Nephron progenitor cell (in vitro differentiated cells): Measurements from ENCODE around the gene GRAMD1A.
"Not testable (repeated sequence)": the region's sequence is repeated elsewhere in the genome, so short reads cannot be mapped to it uniquely, and the experiment has no call there.

Experiments
- DNase-seq: peaks from one replicate; pipeline ENCODE4 v3.0.0; 2021
- H3K27ac Mint-ChIP-seq: 2 replicates; pipeline ENCODE4 v1.8.0; 2021; ENCODE audit warnings: mild to moderate bottlenecking, moderate library complexity, mixed read lengths
- H3K27me3 Mint-ChIP-seq: 2 replicates; pipeline ENCODE4 v1.8.0; 2021; ENCODE audit warnings: mild to moderate bottlenecking, low read depth, mixed read lengths; ENCODE audit not compliant: poor library complexity
- H3K36me3 Mint-ChIP-seq: 2 replicates; pipeline ENCODE4 v1.8.0; 2021; ENCODE audit warnings: low read depth, mixed read lengths
- H3K4me1 Mint-ChIP-seq: 2 replicates; pipeline ENCODE4 v1.8.0; 2021; ENCODE audit warnings: mixed read lengths
- H3K4me3 Mint-ChIP-seq: 2 replicates; pipeline ENCODE4 v1.8.0; 2021; ENCODE audit warnings: mild to moderate bottlenecking, moderate library complexity, mixed read lengths
- H3K9me3 Mint-ChIP-seq: 2 replicates; pipeline ENCODE4 v1.8.0; 2021; ENCODE audit warnings: mild to moderate bottlenecking, moderate library complexity, mixed read lengths
- CTCF ChIP-seq: fragments of 200-600 bp; sonication (generic); IDR thresholded peaks from 2 replicates; pipeline ENCODE4 v1.5.0; 2021; ENCODE audit warnings: antibody characterized with exemption

GRAMD1A gene

GRCh38 chr19:34964598-34964997, 35.5 kb upstream of the GRAMD1A start:
- H3K27me3 Mint-ChIP-seq: peaks cover 29% of the 10 kb centered on the region
- TF ChIP-seq CTCF: no peak
- peaks cover 9% of the 10 kb centered on the region for H3K4me1 Mint-ChIP-seq
- H3K9me3 Mint-ChIP-seq: peaks cover 81% of the 10 kb centered on the region
- H3K27ac Mint-ChIP-seq: no peak overlapping the region
- peak overlapping the region; percentile 77 for H3K4me3 Mint-ChIP-seq
- no peak for DNase-seq
- peaks cover 39% of the 10 kb centered on the region for H3K36me3 Mint-ChIP-seq

- H3K9me3 Mint-ChIP-seq: peaks cover 81% of the 10 kb centered on the region
- H3K4me3 Mint-ChIP-seq, DNase-seq, H3K4me1 Mint-ChIP-seq, H3K27ac Mint-ChIP-seq: not testable (repeated sequence)
- peaks cover 29% of the 10 kb centered on the region for H3K27me3 Mint-ChIP-seq
- H3K36me3 Mint-ChIP-seq: peaks cover 30% of the 10 kb centered on the region
Measured at GRCh38 chr19:34965505-34965904, 34.6 kb upstream of the GRAMD1A start.

- H3K4me1 Mint-ChIP-seq: peaks cover 9% of the 10 kb centered on the region
Measured at GRCh38 chr19:34967551-34967950, 32.6 kb upstream of the GRAMD1A start.

GRCh38 chr19:34969721-34970120, 30.4 kb upstream of the GRAMD1A start:
- no peak overlapping the region for H3K27ac Mint-ChIP-seq
- H3K27me3 Mint-ChIP-seq: peaks cover 20% of the 10 kb centered on the region
- H3K9me3 Mint-ChIP-seq: peaks cover 58% of the 10 kb centered on the region
- TF ChIP-seq CTCF: no peak
- H3K4me1 Mint-ChIP-seq: peaks cover 8% of the 10 kb centered on the region
- peaks cover 4% of the 10 kb centered on the region for H3K36me3 Mint-ChIP-seq
- no peak overlapping the region for H3K4me3 Mint-ChIP-seq
- DNase-seq: no peak

More at GRCh38 chr19:34967551-34967950, 32.6 kb upstream of the GRAMD1A start:
- H3K4me3 Mint-ChIP-seq: no peak overlapping the region
- peaks cover 71% of the 10 kb centered on the region for H3K9me3 Mint-ChIP-seq
- no peak for DNase-seq
- no peak overlapping the region for H3K27ac Mint-ChIP-seq
- peaks cover 11% of the 10 kb centered on the region for H3K36me3 Mint-ChIP-seq
- H3K27me3 Mint-ChIP-seq: peaks cover 23% of the 10 kb centered on the region
- no peak for TF ChIP-seq CTCF

- Mint-ChIP-seq H3K27me3 (peaks cover 16% of the 10 kb centered on the region), H3K9me3 (peaks cover 53% of the 10 kb centered on the region)
- H3K27ac Mint-ChIP-seq, H3K4me3 Mint-ChIP-seq, H3K4me1 Mint-ChIP-seq, H3K36me3 Mint-ChIP-seq, DNase-seq: not testable (repeated sequence)
Measured at GRCh38 chr19:34970185-34970780, 29.8 kb upstream of the GRAMD1A start.

GRCh38 chr19:34972163-34972705, 27.9 kb upstream of the GRAMD1A start:
- peaks cover 12% of the 10 kb centered on the region for H3K27me3 Mint-ChIP-seq
- no peak for DNase-seq
- peaks cover 46% of the 10 kb centered on the region for H3K9me3 Mint-ChIP-seq
- TF ChIP-seq CTCF: no peak
- no peak overlapping the region for H3K4me3 Mint-ChIP-seq
- H3K27ac Mint-ChIP-seq: no peak overlapping the region
- H3K4me1 Mint-ChIP-seq: peaks cover 8% of the 10 kb centered on the region
- no peaks in the 10 kb centered on the region for H3K36me3 Mint-ChIP-seq

- DNase-seq: no peak
- H3K27me3 Mint-ChIP-seq: peaks cover 15% of the 10 kb centered on the region
- no peaks in the 10 kb centered on the region for H3K36me3 Mint-ChIP-seq
- TF ChIP-seq CTCF: no peak
- H3K4me1 Mint-ChIP-seq: peaks cover 8% of the 10 kb centered on the region
- H3K9me3 Mint-ChIP-seq: peaks cover 39% of the 10 kb centered on the region
- H3K27ac Mint-ChIP-seq: no peak overlapping the region
- H3K4me3 Mint-ChIP-seq: no peak overlapping the region
Measured at GRCh38 chr19:34974646-34975045, 25.5 kb upstream of the GRAMD1A start.
